MV-4-11 (cell line): ENCODE measurements around the gene EMB.
"Not testable (repeated sequence)": the region's sequence is repeated elsewhere in the genome, so short reads cannot be mapped to it uniquely, and the experiment has no call there.

Experiments
- DNase-seq: peaks from one replicate; lab custom pipeline; 2025; lab: John Stamatoyannopoulos, UW

EMB gene

DNA sequence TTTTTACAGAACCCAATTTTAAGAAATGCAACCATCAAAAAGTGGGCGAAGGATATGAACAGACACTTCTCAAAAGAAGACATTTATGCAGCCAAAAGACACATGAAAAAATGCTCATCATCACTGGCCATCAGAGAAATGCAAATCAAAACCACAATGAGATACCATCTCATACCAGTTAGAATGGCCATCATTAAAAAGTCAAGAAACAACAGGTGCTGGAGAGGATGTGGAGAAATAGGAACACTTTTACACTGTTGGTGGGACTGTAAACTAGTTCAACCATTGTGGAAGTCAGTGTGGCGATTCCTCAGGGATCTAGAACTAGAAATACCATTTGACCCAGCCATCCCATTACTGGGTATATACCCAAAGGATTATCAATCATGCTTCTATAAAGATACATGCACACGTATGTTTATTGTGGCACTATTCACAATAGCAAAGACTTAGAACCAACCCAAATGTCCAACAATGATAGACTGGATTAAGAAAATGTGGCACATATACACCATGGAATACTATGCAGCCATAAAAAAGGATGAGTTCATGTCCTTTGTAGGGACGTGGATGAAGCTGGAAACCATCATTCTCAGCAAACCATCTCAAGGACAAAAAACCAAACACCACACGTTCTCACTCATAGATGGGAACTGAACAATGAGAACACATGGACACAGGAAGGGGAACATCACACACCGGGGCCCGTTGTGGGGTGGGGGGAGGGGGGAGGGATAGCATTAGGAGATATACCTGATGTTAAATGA lies 19.7 kb downstream of the EMB start:
- DNase-seq, result not testable (repeated sequence)

DNA sequence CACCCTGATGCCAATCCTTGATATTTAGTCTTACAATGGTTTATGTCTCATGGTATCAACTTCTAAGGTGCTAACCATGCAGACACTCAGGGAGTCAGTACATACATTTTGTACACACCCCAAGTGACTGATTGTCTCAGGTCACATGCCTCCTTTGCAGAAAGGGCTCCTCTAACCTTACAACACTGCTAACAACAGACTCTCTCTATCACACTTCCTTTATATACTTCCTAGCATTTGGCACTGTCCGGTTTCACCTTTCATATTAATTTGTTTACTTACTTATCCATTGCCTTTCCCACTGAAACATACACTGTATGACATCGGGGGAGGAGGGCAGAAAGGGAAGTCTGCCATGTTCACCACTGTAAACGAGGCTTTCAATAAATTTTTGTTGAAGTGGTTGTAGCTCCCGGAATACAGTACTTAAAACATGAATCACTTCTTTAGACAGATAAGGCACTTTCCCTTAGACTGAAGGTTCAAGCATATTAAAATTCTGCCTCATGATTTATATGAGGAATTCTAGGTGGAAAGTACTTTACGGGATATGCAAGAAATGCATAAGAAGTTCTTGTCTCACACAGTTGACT lies 20.6 kb downstream of the EMB start:
- DNase-seq, result no peak

DNA sequence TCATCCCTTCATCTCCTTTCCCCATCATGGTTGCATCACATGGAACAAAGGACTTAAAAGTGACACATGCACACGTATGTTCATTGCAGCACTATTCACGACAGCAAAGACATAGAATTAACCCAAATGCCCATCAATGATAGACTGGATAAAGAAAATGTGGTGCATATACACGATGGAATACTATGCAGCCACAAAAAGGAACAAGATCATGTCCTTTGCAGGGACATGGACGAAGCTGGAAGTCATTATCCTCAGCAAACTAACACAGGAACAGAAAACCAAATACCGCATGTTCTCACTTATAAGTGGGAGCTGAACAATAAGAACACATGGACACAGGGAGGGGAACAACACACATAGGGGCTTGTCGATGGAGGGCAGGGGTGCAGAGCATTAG lies 21.4 kb downstream of the EMB start:
- not testable (repeated sequence) for DNase-seq

DNA sequence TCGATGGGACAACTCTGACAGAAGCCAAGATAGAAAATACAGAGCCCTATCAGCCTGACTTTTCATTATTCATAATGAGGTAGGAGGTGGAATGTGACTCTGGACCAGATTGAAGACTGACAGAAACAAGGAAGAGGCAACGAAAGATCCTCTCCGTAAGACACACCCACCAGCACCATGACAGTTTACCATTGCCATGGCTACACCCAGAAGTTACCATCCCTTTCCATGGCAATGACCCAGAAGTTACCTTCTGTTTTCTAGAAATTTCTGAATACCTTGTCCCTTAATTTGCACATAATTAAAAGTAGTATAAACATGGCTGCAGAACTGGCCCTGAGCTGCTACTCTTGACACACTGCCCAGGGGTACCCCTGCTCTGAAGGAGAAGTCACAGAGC lies 24.5 kb downstream of the EMB start:
- DNase-seq, result not testable (repeated sequence)

DNA sequence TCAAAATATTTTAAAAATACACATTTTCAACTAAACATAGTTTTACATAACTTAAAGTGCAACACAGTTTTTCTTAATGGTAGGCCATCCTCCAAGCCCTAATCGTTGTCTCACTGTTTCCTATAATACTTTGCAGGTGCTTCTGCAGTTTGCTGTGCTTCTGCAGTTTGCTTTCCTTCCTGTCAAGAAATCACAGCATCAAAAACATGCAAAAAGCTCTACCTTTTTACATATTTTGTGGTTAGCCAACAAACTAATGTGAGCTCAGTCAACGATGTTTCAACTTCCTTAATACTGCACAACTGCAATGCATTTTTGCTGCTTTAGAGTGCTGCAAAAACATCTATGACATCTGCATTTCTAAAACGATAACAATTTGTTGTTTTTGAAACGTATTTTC lies 25.2 kb downstream of the EMB start:
- DNase-seq, result no peak

DNA sequence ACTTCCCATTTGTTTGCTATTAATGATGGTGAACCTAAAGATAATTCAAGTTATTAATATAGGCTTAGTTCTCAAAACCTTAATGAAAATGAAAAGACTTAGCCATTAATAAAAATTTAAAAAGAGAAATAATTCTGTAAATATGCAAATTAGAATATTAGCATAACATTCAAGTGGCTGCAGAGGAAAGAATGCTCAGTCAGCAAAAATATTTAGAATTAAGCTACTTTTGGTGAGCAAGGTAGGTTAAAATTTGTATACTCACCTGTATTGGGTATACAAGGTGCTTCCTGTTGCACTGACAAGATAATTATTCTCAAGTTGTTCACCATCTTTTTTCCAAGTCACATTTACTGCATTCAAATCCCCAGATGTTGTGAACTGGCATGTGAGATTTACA lies 30.2 kb downstream of the EMB start:
- DNase-seq, result not testable (repeated sequence)

DNA sequence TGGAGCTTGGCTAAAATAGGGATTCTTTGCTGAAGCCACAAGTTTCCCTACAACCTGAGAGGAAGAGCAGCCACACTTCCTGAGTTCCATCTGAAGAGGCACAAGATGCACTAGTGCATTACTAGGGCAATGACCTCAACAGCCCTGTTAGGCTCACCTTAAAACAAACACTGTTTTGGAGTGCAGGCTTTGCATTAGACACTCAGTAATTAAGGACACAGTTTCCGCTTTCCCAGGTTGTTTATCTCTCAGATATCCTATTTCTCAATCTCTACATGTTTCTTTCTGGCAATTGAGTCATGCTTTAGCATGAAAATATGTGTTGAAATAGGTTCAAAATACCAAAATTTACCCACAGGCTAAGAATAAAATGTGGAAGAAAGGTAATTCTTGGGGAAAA lies 34.2 kb downstream of the EMB start:
- no peak for DNase-seq

DNA sequence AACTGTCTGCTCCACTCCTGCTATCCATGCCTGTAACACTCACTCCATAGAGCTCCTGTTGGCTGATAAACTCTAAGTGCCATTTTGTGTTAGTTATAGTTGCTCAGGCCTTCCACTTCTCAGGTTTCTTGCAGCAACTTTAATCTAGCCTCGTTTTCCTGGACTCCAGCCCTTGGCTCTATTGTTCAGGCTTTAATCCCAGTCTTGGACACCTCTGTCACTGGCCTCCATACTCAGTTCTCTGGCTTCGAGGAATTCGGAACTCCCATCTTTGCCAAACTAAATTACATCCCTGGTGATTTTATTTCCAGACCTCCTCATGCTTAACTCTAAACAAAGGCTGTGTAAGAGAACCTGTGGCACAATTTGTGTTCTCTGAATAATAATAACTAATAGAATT lies 39.8 kb downstream of the EMB start:
- DNase-seq, result no peak

DNA sequence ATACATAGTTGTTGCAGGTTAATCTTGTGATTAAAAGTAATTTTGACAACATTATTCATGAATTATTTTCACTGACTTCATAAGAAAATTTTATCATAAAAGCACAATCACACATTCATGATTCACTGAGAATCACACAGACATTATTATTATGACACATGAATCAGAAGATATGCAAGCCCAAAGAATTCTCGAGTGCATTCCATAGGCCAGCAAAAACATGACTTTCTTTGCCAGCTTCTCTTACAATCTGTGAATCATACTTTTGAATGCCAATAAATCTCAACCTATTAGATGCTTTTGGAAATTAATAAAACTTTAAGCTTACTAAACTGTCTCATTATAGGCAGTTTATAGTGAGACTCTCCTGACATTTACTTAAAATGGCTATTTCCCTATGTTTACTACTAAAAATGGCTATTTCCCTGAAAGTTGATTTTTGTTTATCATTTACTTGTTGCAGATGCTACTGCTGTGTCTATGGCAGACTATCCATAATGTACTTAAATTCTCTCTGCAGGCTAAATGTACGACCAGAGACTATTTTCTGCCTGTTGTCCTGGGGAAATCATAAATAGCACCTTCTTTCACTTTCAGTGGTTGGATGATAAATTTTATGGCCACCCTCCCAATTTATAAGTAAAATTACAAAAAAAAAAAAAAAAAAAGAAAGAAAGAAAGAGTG lies 47.0 kb downstream of the EMB start:
- not testable (repeated sequence) for DNase-seq

DNA sequence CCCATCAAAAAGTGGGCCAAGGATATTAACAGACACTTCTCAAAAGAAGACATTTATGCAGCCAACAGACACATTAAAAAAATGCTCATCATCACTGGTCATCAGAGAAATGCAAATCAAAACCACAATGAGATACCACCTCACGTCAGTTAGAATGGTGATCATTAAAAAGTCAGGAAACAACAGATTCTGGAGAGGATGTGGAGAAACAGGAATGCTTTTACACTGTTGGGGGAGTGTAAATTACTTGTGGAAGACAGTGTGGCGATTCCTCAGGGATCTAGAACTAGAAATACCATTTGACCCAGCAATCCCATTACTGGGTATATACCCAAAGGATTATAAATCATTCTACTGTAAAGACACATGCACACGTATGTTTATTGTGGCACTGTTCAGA lies 48.8 kb downstream of the EMB start:
- DNase-seq, result not testable (repeated sequence)

DNA sequence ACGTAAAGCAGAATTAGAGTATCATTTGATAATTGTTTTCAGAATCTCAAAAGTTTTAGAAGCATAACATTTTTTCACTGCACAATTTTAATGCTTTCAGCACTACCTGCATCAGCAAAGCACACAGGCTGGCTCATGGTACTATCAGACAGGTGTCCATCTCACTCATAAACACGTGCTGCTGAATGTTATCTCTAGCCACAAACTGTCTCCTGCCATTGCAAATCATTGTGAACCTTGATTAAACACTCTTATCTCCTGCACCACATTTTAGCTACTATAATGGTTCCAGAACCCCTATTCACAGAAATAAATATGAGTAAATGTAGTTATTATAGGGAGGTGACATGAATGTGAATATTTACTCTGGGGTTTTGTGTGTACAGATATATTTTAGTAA lies 56.7 kb downstream of the EMB start:
- not testable (repeated sequence) for DNase-seq

DNA sequence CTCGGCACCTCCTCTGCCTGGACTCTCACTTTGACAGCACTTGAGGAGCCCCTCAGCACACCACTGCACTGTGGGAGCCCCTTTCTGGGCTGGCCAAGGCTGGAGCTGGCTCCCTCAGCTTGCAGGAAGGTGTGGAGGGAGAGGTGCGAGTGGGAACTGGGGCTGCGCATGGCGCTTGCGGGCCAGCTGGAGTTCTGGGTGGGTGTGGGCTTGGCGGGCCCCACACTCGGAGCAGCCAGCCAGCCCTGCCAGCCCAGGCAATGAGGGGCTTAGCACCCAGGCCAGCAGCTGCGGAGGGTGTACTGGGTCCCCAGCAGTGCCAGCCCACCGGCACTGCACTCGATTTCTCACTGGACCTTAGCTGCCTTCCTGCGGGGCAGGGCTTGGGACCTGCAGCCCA lies 64.4 kb downstream of the EMB start:
- DNase-seq, result not testable (repeated sequence)

DNA sequence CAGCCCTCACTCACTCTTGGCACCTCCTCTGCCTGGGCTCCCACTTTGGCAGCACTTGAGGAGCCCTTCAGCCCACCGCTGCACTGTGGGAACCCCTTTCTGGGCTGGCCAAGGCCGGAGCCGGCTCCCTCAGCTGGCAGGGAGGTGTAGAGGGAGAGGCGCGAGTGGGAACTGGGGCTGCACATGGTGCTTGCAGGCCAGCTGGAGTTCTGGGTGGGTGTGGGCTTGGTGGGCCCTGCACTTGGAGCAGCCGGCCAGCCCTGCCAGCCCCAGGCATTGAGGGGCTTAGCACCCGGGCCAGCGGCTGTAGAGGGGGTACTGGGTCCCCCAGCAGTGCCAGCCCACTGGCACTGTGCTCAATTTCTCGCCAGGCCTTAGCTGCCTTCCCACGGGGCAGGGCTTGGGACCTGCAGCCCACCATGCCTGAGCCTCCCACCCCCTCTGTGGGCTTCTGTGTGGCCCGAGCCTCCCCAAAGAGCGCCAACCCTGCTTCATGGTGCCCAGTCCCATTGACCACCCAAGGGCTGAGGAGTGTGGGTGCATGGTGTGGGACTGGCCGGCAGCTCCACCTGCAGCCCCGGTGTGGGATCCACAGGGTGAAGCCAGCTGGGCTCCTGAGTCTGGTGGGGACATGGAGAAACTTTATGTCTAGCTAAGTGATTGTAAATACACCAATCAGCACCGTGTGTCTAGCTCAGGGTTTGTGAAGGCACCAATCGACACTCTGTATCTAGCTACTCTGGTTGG lies 71.6 kb downstream of the EMB start:
- not testable (repeated sequence) for DNase-seq

DNA sequence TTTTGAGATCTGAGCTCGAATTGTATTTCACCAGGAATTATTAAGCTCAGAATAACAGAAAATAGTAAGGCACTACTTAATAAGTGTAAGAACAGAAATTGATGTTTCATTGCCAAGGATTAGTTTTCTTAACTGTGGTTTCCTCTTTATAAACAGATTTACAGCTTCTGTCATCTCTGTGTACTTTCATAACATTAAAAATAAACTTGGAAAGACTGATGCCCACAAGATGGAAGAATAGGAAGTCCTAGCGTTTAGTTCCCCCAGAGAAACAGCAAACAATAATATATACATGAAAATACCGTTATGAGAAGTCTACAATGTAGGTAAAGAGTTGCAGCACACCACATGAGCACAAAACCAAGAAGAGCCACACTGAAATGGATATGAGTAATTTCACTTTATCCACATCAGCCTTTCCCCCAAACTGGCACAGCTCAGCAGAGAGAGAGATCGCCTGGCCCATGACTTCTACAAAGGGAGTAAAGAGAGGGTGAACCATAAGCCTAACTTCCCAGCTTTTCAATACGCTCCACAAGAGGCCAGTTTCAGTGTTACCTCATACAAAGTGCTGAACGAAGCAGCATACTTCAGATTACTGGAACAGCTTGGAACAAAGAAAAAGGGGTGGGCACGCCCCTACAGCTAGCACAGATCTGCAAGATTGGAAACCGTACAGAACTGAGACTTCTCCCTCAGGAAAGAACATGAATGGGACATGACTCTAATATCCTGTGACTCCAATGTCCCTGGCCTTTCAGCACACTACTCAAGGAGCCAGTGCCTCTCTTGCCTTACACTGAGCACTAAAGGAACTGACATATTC lies 75.4 kb downstream of the EMB start:
- peak; percentile 77 for DNase-seq

DNA sequence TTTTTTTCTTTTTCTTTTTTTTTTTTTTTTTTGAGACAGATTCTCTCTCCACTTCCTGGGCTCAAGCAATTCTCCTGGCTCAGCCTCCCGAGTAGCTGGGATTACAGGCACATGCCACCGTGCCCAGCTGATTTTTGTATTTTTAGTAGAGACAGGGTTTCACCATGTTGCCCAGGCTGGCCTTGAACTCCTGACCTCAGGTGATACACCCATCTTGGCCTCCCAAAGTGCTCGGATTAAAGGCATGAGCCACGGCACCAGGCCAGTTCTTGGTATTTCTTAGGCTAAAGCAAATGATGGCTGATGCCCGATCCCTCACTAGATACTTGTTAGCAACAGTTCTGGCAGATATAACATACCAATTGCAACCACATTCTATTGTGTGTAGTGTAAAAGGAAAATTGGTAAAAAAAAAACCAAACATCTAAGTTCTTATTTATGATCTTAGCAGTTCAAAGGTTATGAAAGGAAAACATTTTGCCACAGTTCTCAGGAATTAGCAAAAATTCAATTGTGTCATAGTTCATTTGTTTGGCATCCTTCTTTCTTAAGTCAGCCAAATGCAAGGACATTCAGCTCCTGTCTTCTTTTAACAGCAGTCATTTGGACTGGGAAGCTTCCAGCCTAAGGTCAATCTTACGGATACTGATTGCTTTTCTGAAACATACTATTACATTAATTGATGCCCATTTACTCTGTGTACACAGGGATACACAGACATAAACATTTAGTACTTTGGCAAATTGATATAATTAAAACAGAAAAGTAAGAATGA lies 76.4 kb downstream of the EMB start:
- DNase-seq, result not testable (repeated sequence)

DNA sequence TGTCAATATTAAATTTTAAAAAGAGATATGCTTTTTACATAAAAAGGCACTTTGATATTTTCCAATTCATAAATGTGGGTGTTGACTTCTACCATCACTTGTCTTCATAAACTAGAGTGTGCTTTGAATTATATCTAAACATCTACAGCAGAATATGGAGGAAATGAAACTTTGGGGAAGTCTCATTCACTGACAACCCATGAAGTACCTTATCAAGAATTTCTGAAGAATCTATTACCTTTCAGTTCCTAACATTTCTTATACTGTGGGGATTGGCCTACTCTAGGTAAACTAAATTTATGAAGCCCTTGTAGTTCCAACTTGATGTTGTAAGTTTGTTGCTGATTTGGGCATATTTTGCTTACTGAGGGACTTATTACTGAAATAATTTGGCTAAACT lies 81.9 kb downstream of the EMB start:
- DNase-seq, result no peak

DNA sequence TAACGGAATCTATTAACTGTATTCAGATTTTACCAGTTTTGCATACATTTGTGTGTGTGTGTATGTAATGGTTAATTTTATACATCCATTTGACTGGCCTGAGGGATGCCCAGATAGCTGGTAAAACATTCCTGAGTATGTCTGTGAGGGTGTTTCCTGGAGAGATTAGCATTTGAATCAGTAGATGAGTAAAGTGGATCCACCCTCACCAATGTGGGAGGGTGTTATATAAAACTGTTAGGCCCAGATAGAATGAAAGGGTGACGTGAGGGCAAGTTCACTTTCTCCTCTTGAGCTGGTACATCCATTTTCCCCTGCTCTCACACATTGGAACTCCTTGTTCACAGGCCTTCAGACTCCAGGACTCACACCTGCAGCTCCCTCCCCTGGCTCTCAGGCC lies 88.7 kb downstream of the EMB start:
- no peak for DNase-seq
